ENCODE data around the gene CAPN5. TPM values are rescaled to one million over a fixed set of nuclear protein-coding genes. Genes with fewer than 3 reads are reported as not detected.
A peak's percentile ranks its signal among the peaks of the same experiment; 100 is the strongest.
"Not testable (repeated sequence)": the region's sequence is repeated elsewhere in the genome, so short reads cannot be mapped to it uniquely, and the experiment has no call there.

Gene CAPN5
- total RNA-seq, 4 donors from 2014 or later = 1.8 to 16.6 (median 8.0) TPM

DNA sequence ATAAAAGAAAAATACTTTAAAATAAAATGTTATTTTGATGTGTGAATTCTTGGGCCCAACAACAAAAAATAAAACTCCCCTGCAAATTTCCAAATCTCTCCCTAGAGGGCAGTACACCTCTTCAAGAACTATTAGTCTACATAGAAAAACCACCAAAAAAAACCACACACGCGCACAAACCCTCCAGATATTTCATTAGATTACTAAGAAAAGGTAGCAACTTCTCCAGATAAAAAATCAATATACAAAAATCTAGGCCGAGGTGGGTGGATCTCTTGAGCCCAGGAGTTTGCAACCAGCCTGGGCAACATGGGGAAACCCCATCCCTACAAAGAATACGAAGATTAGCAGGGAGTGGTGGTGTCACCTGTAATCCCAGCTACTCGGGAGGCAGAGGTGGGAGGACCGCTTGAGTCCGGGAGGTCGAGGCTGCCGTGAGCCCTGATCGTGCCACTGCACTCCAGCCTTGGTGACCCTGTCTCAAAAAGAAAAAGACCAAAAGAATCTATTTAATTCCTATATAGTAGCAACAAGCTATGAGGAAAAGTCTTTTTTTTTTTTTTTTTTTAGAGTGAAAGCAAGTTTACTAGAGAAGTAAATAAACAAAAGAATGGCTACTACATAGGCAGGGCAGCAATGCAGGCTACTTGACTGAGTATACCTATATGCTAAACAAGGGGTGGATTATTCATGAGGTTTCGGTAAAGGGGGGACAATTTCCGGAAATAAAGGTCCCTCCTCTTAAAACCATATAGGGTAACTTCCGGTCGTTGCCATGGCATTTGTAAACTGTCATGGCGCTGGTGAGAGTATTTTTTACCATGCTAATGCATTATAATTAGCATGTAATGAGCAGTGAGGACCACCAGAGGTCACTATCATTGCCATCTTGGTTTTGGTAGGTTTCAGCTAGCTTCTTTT lies 19.5 kb upstream of the CAPN5 start:
- H3K36me3 ChIP-seq = no peaks in the 10 kb centered on the region
- intact Hi-C loops (cut with DNase I; ENCODE audit: low total_unique reads) = loop anchor here (5.0 kb wide), 1 partner anchor 45 kb away; no protein-coding TSS in a partner anchor
- H3K9me3 ChIP-seq = no peaks in the 10 kb centered on the region
- TF ChIP-seq, protein P1, sequence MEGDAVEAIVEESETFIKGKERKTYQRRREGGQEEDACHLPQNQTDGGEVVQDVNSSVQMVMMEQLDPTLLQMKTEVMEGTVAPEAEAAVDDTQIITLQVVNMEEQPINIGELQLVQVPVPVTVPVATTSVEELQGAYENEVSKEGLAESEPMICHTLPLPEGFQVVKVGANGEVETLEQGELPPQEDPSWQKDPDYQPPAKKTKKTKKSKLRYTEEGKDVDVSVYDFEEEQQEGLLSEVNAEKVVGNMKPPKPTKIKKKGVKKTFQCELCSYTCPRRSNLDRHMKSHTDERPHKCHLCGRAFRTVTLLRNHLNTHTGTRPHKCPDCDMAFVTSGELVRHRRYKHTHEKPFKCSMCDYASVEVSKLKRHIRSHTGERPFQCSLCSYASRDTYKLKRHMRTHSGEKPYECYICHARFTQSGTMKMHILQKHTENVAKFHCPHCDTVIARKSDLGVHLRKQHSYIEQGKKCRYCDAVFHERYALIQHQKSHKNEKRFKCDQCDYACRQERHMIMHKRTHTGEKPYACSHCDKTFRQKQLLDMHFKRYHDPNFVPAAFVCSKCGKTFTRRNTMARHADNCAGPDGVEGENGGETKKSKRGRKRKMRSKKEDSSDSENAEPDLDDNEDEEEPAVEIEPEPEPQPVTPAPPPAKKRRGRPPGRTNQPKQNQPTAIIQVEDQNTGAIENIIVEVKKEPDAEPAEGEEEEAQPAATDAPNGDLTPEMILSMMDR (IDR thresholded peaks at IDR 0.05) = peak; percentile 68 to 89 (median 81)
- TF ChIP-seq POLR2A (IDR thresholded peaks at IDR 0.05) = no peak
- H3K4me1 ChIP-seq = peaks cover 0 to 3% of the 10 kb centered on the region in 2 donors
- H3K27ac ChIP-seq = peak overlapping the region in 1 of 2 donors; percentile 21
- H3K4me3 ChIP-seq = peak overlapping the region; percentile 16 to 33
- no peaks in the 10 kb centered on the region for H3K27me3 ChIP-seq
- peak; percentile 74 to 93 for DNase-seq

DNA sequence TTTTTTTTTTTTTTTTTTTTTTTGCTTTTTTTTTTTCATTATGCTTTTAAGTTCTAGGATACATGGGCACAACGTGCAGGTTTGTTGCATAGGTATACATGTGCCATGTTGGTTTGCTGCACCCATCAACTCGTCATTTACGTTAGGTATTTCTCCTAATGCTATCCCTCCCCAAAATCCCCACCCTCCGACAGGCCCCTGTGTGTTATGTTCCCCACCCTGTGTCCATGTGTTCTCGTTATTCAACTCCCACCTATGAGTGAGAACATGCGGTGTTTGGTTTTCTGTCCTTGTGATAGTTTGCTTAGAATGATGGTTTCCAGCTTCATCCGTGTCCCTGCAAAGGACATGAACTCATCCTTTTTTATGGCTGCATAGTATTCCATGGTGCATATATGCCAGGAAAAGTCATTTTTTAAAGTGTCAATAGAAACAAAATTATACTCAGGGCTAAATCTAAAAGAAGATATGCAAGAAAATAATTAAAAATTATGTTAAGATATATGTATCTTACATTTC lies 18.8 kb upstream of the CAPN5 start:
- intact Hi-C loops (cut with DNase I; ENCODE audit: low total_unique reads) = loop anchor here (5.0 kb wide), 1 partner anchor 44 kb away; no protein-coding TSS in a partner anchor
- H3K36me3 ChIP-seq, H3K4me3 ChIP-seq, H3K9me3 ChIP-seq, H3K27ac ChIP-seq, DNase-seq, H3K27me3 ChIP-seq, H3K4me1 ChIP-seq: not testable (repeated sequence)

DNA sequence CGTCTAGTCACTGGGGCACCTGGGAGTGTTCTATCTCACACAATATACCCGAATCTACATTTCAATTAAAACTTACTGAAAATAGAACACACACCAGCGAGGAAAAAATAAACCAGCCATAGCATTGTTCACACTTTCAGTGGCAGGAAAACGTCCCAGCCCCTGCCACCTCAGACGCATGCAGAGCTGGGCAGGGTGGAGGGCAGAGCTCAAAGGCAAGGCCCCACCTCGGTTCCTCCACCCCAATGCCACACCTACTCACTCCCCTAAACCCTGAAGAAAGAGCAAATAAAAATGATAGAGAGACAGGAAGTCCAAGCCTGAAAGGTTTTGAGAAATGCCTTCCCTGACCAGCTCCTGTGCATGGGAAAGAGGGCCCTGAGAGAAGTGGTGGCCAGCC lies 17.7 kb upstream of the CAPN5 start:
- no peak for DNase-seq
- Histone ChIP-seq H3K9me3 (no peaks in the 10 kb centered on the region), H3K4me3 (no peak overlapping the region), H3K4me1 (peaks cover 0 to 3% of the 10 kb centered on the region in 2 donors), H3K27ac (no peak overlapping the region), H3K27me3 (no peaks in the 10 kb centered on the region), H3K36me3 (no peaks in the 10 kb centered on the region)
- intact Hi-C loops (cut with DNase I; ENCODE audit: low total_unique reads) = loop anchor here (5.0 kb wide), 1 partner anchor 43 kb away; no protein-coding TSS in a partner anchor
- TF ChIP-seq POLR2A (IDR thresholded peaks at IDR 0.05) = no peak
- TF ChIP-seq, protein P1 (IDR thresholded peaks at IDR 0.05) = no peak

DNA sequence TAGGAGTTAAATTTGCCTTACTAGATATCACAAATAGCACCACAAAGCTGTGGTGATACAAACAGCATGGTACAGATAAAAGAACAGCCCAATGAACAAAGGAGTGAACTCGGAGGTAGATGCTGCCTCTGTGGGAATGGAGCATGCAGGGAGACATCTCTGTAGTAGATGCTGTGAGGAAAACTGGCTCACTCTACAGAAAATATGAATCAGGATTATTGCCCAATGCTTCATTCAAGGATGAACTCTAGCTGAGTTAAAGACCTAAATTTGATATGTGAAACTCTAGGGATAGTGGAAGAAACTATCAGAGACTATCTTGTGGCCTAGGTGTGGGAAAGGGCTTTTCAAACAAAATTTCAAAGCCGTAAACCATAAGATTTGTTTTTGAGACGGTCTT lies 15.3 kb upstream of the CAPN5 start:
- no peaks in the 10 kb centered on the region for H3K4me1 ChIP-seq
- intact Hi-C loops (cut with DNase I; ENCODE audit: low total_unique reads) = no loop called here
- TF ChIP-seq, protein P1 (IDR thresholded peaks at IDR 0.05) = no peak
- TF ChIP-seq POLR2A (IDR thresholded peaks at IDR 0.05) = no peak
- no peak overlapping the region for H3K4me3 ChIP-seq
- H3K27ac ChIP-seq = no peak overlapping the region
- H3K27me3 ChIP-seq = no peaks in the 10 kb centered on the region
- H3K36me3 ChIP-seq = no peaks in the 10 kb centered on the region
- DNase-seq = no peak
- peaks cover 0 to 4% of the 10 kb centered on the region in 2 donors for H3K9me3 ChIP-seq

DNA sequence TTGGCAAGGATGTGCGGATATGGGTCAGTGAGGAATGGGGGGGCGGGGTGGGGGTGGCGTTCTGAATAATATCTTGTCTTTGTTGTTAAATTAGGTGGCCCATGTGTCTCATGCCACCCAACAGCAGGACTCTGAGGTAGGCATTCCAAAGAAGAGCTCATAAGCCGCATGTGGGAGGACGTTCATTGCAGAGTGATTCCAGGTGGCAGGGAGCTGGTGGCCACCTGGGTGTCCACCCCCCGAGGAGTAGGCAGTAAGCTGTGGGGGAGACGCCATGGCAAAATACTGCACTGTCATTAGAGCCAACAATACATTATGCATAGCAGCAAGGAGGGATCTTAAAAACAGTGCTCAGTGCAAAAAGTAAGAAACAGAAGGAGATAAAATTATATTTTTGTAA lies 14.3 kb upstream of the CAPN5 start:
- Histone ChIP-seq H3K4me1 (no peaks in the 10 kb centered on the region), H3K4me3 (no peak overlapping the region), H3K27ac (no peak overlapping the region), H3K9me3 (peaks cover 0 to 9% of the 10 kb centered on the region in 2 donors), H3K36me3 (no peaks in the 10 kb centered on the region), H3K27me3 (no peaks in the 10 kb centered on the region)
- no peak for DNase-seq
- intact Hi-C loops (cut with DNase I; ENCODE audit: low total_unique reads) = no loop called here
- TF ChIP-seq POLR2A (IDR thresholded peaks at IDR 0.05) = no peak
- TF ChIP-seq, protein P1 (IDR thresholded peaks at IDR 0.05) = no peak
